KBM-7 (cell line): Measurements from ENCODE around the gene FXYD4.
"Not testable (repeated sequence)": the region's sequence is repeated elsewhere in the genome, so short reads cannot be mapped to it uniquely, and the experiment has no call there.

Source experiments
- DNase-seq: peaks from one replicate; pipeline ENCODE4 v3.0.0-alpha.2; 2015
- in situ Hi-C: fragments of 300-500 bp; cut with MboI; formaldehyde crosslinking; loops from 2 replicates; pipeline ENCODE4 v1.14.3; 2020; ENCODE audit warnings: low sequenced_read_pairs, low pct_unique_long_range_greater_than_20kb, mixed read lengths

FXYD4 gene, protein sequence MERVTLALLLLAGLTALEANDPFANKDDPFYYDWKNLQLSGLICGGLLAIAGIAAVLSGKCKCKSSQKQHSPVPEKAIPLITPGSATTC

GRCh38 chr10:43371418-43371817 is at the start of gene FXYD4:
Gene FXYD4 (plus strand): TSS chr10:43371636. CDS start chr10:43373747, 2,111 bp downstream.
- no peak for DNase-seq
- in situ Hi-C loops: no loop called here

GRCh38 chr10:43322331-43322730 is 49.1 kb upstream of the FXYD4 start:
- in situ Hi-C loops: no loop called here
- no peak for DNase-seq

GRCh38 chr10:43322769-43323168 is 48.7 kb upstream of the FXYD4 start:
- in situ Hi-C loops: no loop called here

GRCh38 chr10:43323245-43323644 is 48.2 kb upstream of the FXYD4 start:
- in situ Hi-C loops: no loop called here

More at GRCh38 chr10:43322769-43323168, 48.7 kb upstream of the FXYD4 start:
- no peak for DNase-seq

DNA sequence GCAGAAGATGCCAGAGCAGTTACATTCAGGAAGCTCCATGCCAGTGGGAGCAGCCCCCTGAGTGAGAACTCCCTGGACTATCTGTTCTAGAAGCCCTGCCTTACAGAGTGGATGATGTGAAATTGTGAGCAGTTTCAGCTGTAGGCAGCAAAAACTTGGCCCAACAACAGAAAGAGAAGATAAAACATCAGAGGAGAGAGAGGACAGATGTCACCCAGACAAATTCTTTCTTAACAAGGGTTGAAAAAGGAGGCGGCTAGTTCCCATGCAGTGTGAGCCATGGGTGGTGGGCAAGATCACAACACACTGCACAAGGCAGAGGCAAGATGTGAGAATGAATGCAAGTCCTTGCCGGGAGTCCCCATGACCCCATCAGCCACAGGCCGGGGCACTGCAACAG is 46.6 kb upstream of the FXYD4 start:
- in situ Hi-C loops: no loop called here
- DNase-seq: no peak

More at GRCh38 chr10:43323245-43323644, 48.2 kb upstream of the FXYD4 start:
- DNase-seq: no peak

DNA sequence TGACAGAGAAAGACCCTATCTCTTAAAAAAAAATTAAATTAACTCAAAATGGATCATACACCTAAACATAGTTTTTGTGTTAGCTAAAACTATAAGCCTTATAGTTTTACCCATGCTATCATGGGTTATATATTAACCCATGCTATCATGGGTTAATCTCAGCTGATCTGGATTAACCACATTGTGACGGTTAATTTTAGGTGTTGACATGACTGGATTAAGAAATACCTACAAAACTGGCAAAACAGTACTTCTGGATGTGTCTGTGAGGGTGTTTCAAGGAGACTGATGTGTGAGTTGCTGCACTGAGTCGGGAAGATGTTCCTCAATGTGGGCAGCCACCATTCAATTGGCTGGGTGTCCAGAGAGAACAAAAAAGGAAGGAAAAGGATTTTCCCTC is 44.3 kb upstream of the FXYD4 start:
- in situ Hi-C loops: no loop called here

GRCh38 chr10:43327986-43328385 is 43.5 kb upstream of the FXYD4 start:
- in situ Hi-C loops: no loop called here
- no peak for DNase-seq

More for the DNA sequence above, 44.3 kb upstream of the FXYD4 start:
- no peak for DNase-seq

GRCh38 chr10:43328810-43329209 is 42.6 kb upstream of the FXYD4 start:
- DNase-seq, in situ Hi-C loops: not testable (repeated sequence)

DNA sequence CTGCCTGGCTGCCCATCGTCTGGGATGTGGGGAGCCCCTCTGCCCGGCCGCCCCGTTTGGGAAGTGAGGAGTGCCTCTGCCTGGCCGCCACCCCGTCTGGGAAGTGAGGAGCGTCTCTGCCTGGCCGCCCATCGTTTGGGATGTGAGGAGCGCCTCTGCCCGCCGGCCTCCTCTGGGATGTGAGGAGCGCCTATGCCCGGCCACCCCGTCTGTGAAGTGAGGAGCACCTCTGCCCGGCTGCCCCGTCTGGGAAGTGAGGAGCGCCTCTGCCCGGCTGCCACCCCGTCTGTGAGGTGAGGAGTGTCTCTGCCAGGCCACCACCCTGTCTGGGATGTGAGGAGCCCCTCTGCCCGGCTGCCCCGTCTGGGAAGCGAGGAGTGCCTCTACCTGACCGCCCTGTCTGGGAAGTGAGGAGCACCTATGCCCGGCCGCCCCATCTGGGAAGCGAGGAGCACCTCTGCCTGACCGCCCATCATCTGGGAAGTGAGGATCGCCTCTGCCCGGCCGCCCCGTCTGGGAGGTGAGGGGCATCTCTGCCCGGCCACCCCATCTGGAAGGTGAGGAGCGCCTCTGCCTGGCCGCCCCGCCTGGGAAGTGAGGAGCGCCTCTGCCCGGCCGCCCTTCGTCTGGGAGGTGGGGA is 42.1 kb upstream of the FXYD4 start:
- in situ Hi-C loops, DNase-seq: not testable (repeated sequence)

DNA sequence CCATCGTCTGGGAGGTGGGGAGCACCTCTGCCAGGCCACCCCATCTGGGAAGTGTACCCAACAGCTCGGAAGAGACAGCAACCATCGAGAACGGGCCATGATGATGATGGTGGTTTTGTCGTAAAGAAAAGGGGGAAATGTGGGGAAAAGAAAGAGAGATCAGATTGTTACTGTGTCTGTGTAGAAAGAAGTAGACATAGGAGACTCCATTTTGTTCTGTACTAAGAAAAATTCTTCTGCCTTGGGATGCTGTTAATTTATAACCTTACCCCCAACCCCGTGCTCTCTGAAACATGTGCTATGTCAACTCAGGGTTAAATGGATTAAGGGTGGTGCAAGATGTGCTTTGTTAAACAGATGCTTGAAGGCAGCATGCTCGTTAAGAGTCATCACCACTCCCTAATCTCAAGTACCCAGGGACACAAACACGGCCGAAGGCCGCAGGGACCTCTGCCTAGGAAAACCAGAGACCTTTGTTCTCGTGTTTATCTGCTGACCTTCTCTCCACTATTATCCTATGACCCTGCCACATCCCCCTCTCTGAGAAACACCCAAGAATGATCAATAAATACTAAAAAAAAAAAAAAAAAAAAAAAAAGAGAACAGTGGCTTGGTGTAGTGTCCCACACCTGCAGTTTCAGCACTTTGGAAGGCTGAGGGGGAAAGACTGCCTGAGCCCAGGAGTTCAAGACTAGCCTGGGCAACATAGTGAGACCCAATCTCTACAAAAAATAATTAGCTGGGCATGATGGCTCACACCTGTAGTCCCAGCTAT is 41.2 kb upstream of the FXYD4 start:
- DNase-seq, in situ Hi-C loops: not testable (repeated sequence)

DNA sequence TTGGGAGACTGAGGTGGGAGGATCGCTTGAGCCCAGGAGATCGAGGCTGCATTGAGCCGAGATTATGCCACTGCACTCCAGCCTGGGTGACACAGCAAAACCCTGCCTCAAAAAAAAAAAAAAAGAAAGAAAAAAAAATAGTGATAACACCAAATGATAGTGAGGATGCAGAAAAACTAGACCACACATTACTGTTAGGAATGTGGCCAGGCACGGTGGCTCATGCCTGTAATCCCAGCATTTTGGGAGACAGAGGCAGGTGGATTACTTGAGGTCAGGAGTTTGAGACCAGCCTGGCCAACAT is 40.7 kb upstream of the FXYD4 start:
- DNase-seq: not testable (repeated sequence)

GRCh38 chr10:43333653-43334052 is 37.8 kb upstream of the FXYD4 start:
- in situ Hi-C loops: no loop called here

More for the DNA sequence above, 40.7 kb upstream of the FXYD4 start:
- in situ Hi-C loops: not testable (repeated sequence)

GRCh38 chr10:43336061-43336460 is 35.4 kb upstream of the FXYD4 start:
- DNase-seq: no peak
- in situ Hi-C loops: no loop called here

More at GRCh38 chr10:43333653-43334052, 37.8 kb upstream of the FXYD4 start:
- no peak for DNase-seq

DNA sequence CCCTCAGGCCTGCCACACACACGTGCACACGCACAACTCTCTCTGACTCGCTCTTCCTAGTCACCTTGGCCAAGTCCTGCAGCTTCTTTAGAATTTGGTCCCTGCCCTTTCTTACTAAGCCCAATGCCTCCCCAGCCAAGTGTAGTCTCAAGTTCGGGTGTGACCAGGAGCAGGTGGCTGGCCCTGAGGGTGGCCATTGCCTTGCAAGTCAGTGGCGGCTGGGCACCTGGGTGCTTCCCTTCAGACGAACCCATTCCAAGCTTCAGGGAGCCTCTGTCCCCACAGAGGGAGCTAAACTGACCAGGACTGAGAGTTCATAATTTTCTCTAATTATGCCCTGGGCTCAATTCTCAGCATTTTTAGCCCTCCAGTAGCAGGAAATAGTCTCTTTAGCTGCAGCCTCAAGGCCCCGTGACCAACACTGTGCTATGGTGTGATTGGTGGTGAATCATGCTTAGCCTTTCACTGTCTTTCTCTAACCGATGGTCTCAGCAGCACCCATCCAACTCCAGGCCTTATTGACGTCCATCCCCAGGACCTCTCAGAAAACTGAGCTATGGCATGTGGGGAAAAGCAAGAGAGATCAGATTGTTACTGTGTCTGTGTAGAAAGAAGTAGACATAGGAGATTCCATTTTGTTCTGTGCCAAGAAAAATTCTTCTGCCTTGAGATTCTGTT is 34.7 kb upstream of the FXYD4 start:
- no peak for DNase-seq
- in situ Hi-C loops: no loop called here

- in situ Hi-C loops: not testable (repeated sequence)
- DNase-seq: peak; percentile 16
These were observed 33.9 kb upstream of the FXYD4 start for GRCh38 chr10:43337536-43337935.

- in situ Hi-C loops: no loop called here
- DNase-seq: no peak
These were observed 33.3 kb upstream of the FXYD4 start for GRCh38 chr10:43338117-43338516.

DNA sequence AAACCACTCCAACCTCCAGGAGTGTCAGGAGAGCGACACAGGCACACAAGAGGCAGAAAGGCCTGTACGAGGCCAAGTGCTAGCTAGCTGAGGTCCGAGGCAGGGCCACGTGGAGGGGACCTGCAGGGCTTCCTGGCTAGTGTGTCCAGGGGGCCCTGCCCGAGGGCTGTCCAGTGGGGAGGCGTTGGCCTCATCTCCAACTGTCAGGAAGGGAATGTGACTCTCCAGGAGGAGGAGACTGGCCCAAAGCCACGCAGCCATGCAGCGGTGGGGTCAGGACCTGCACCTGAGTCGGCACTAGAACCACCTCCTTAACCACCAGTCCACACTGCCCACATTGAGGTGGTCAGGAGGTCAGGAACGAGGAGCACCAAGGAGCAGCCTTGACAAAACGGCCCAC is 32.3 kb upstream of the FXYD4 start:
- in situ Hi-C loops: no loop called here
- DNase-seq: no peak

GRCh38 chr10:43340101-43340500 is 31.3 kb upstream of the FXYD4 start:
- no peak for DNase-seq
- in situ Hi-C loops: no loop called here

- DNase-seq: no peak
- in situ Hi-C loops: no loop called here
These were observed 30.8 kb upstream of the FXYD4 start for GRCh38 chr10:43340619-43341018.

GRCh38 chr10:43341450-43341849 is 30.0 kb upstream of the FXYD4 start:
- DNase-seq: no peak
- in situ Hi-C loops: no loop called here
